ENCODE measurements around the gene TGFB1I1. TPM values are rescaled to one million over a fixed set of nuclear protein-coding genes. Genes with fewer than 3 reads are reported as not detected.

TGFB1I1 gene
- total RNA-seq, 2 donors from 2014 or later, result 33.2 to 57.9 TPM

Other genes starting within 250 kb of the TGFB1I1 start
- 10 to 100 TPM in 1 of 2 donors, 1 to 10 TPM in 1; 7.4 to 22.1 TPM for gene ITGAM, start 212.2 kb upstream of the TGFB1I1 start, total RNA-seq
- gene ITGAX, start 117.0 kb upstream of the TGFB1I1 start, total RNA-seq, result 1 to 10 TPM; 1.7 to 3.5 TPM
- gene ITGAD, start 78.8 kb upstream of the TGFB1I1 start, total RNA-seq, result under 1 TPM in 1 of 2 donors, not detected in 1; 0.24 TPM
- gene COX6A2, start 43.8 kb upstream of the TGFB1I1 start, total RNA-seq, result 100 to 1,000 TPM; 743 to 769 TPM
- 1 to 10 TPM; 2.3 to 3.0 TPM for gene ZNF843, start 29.4 kb upstream of the TGFB1I1 start, total RNA-seq
- 1 to 10 TPM; 7.0 to 8.9 TPM for gene ARMC5, start 12.7 kb upstream of the TGFB1I1 start, total RNA-seq
- gene SLC5A2, start 11.0 kb downstream of the TGFB1I1 start, total RNA-seq, result not detected
- 10 to 100 TPM; 25.6 to 36.6 TPM for gene RUSF1, start 36.2 kb downstream of the TGFB1I1 start, total RNA-seq
- gene AHSP, start 55.7 kb downstream of the TGFB1I1 start, total RNA-seq, result not detected